Endothelial cell of umbilical vein (primary cell): ENCODE data around the gene EYS.

Experiments used
- EZH2 ChIP-seq: IDR thresholded peaks from 2 replicates; pipeline ENCODE4 v1.6.1; 2012; ENCODE audit warnings: borderline replicate concordance, low read depth, mild to moderate bottlenecking, moderate library complexity, low read length, inconsistent platforms; ENCODE audit not compliant: severe bottlenecking
- GATA2 ChIP-seq: IDR thresholded peaks from 2 replicates; pipeline ENCODE4 v1.7.0; 2011; ENCODE audit warnings: low read depth, mild to moderate bottlenecking, moderate library complexity, mixed read lengths, low read length; ENCODE audit not compliant: insufficient read length, insufficient read depth
- JUN ChIP-seq: IDR thresholded peaks from 2 replicates; pipeline ENCODE4 v1.6.1; 2011; ENCODE audit warnings: borderline replicate concordance, low read depth; ENCODE audit not compliant: insufficient read length, insufficient read depth
- MYC ChIP-seq: IDR thresholded peaks from one replicate; pipeline ENCODE4 v1.6.1; 2011; ENCODE audit warnings: mild to moderate bottlenecking, low read depth, low read length
- POLR2A ChIP-seq: IDR thresholded peaks from 2 replicates; pipeline ENCODE4 v1.6.1; 2012; ENCODE audit warnings: low read depth, mild to moderate bottlenecking, control low read depth, low read length
- POLR2AphosphoS5 ChIP-seq: IDR thresholded peaks from 2 replicates; pipeline ENCODE4 v1.6.1; 2012; ENCODE audit warnings: low read depth, mild to moderate bottlenecking, control low read depth, low read length, moderate library complexity; ENCODE audit not compliant: insufficient read depth
- TF ChIP-seq, protein P1 (sequence below), 2 donors: IDR thresholded peaks; 1 replicate in 1 of 2; 2 replicates in 1 of 2; pipeline ENCODE4 v1.5.1; 2011; ENCODE audit warnings: low read length in 2 of 2, mild to moderate bottlenecking in 2 of 2, moderate library complexity in 2 of 2, control low read depth in 1 of 2, inconsistent platforms in 1 of 2, low read depth in 1 of 2; ENCODE audit not compliant: insufficient read depth in 1 of 2; ENCODE audit errors: extremely low read depth in 1 of 2
- TF ChIP-seq, protein P2 (sequence below): IDR thresholded peaks from 2 replicates; pipeline ENCODE4 v1.6.1; 2011; ENCODE audit not compliant: insufficient read depth, insufficient read length

DNA sequence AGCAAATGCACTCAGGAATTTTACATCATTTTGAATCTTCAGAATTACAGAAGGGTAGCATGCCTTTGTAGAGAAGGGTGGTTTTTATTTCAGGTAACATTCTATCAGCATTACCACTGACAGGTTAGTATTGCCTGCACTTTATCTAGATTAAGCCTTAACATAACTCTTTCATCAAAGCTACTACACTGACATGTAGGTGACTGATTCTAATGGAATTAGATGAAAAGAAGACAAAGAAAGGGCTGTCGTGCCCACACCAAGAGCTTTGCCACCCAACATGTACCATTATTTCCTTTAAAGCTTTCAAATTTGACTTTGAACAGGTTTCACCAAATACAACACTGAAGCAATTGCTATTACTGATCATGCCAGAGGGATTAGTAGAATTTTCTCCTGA lies 551.9 kb downstream of the EYS start:
- TF ChIP-seq, protein P1, sequence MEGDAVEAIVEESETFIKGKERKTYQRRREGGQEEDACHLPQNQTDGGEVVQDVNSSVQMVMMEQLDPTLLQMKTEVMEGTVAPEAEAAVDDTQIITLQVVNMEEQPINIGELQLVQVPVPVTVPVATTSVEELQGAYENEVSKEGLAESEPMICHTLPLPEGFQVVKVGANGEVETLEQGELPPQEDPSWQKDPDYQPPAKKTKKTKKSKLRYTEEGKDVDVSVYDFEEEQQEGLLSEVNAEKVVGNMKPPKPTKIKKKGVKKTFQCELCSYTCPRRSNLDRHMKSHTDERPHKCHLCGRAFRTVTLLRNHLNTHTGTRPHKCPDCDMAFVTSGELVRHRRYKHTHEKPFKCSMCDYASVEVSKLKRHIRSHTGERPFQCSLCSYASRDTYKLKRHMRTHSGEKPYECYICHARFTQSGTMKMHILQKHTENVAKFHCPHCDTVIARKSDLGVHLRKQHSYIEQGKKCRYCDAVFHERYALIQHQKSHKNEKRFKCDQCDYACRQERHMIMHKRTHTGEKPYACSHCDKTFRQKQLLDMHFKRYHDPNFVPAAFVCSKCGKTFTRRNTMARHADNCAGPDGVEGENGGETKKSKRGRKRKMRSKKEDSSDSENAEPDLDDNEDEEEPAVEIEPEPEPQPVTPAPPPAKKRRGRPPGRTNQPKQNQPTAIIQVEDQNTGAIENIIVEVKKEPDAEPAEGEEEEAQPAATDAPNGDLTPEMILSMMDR (IDR thresholded peaks at IDR 0.05; ENCODE audit: extremely low read depth in 1 of 2, insufficient read depth in 1 of 2, low read depth in 1 of 2, low read length in 2 of 2), result no peak
- TF ChIP-seq EZH2, result no peak
- no peak for TF ChIP-seq POLR2A
- no peak for TF ChIP-seq MYC
- TF ChIP-seq GATA2, result no peak
- TF ChIP-seq, protein P2, sequence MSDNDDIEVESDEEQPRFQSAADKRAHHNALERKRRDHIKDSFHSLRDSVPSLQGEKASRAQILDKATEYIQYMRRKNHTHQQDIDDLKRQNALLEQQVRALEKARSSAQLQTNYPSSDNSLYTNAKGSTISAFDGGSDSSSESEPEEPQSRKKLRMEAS, result no peak
- TF ChIP-seq POLR2AphosphoS5, result no peak
- no peak for TF ChIP-seq JUN
